Astrocyte (in vitro differentiated cells and primary cell): Measurements from ENCODE around the gene ZNF701. TPM values are rescaled to one million over a fixed set of nuclear protein-coding genes. Genes with fewer than 3 reads are reported as not detected.

Experiments used
- DNase-seq: peaks from one replicate; pipeline ENCODE4 v3.0.0-alpha.2; 2010; ENCODE audit warnings: low read depth
- FAIRE-seq: peaks from 2 replicates; lab custom pipeline; 2011; peaks lifted over from hg19 to GRCh38; lab: Jason Lieb, UNC
- H2AFZ ChIP-seq: 2 replicates; pipeline ENCODE4 v1.6.0; 2012; ENCODE audit warnings: low read depth, low read length, inconsistent platforms
- H3K27ac ChIP-seq: 2 replicates; pipeline ENCODE4 v1.5.1; 2011; ENCODE audit warnings: low read depth, low read length, inconsistent platforms
- H3K27me3 ChIP-seq: 2 replicates; pipeline ENCODE4 v1.6.0; 2011; ENCODE audit warnings: low read length, inconsistent platforms; ENCODE audit not compliant: insufficient read depth
- H3K36me3 ChIP-seq: 2 replicates; pipeline ENCODE4 v1.5.1; 2011; ENCODE audit warnings: low read length, inconsistent platforms; ENCODE audit not compliant: insufficient read depth
- H3K4me1 ChIP-seq: 2 replicates; pipeline ENCODE4 v1.5.1; 2011; ENCODE audit warnings: low read length, inconsistent platforms; ENCODE audit not compliant: insufficient read depth
- H3K4me2 ChIP-seq: 2 replicates; pipeline ENCODE4 v1.6.0; 2012; ENCODE audit warnings: low read length, inconsistent platforms
- H3K4me3 ChIP-seq: 2 replicates; pipeline ENCODE4 v1.5.1; 2011; ENCODE audit warnings: low read depth, mild to moderate bottlenecking, low read length, inconsistent platforms; ENCODE audit not compliant: insufficient read depth
- H3K79me2 ChIP-seq: 2 replicates; pipeline ENCODE4 v1.6.0; 2012; ENCODE audit warnings: mild to moderate bottlenecking, low read length, inconsistent platforms; ENCODE audit not compliant: insufficient read depth
- H3K9ac ChIP-seq: 2 replicates; pipeline ENCODE4 v1.6.0; 2012; ENCODE audit warnings: mild to moderate bottlenecking, low read length, inconsistent platforms
- H3K9me3 ChIP-seq: 2 replicates; pipeline ENCODE4 v1.5.1; 2012; ENCODE audit warnings: low read depth, mild to moderate bottlenecking, low read length, inconsistent platforms; ENCODE audit not compliant: insufficient read depth
- H4K20me1 ChIP-seq: 2 replicates; pipeline ENCODE4 v1.6.0; 2012; ENCODE audit warnings: low read length, inconsistent platforms; ENCODE audit not compliant: insufficient read depth
- H3K27ac Mint-ChIP-seq: one replicate; pipeline ENCODE4 v1.8.0; 2021; ENCODE audit warnings: mild to moderate bottlenecking, mixed read lengths; ENCODE audit not compliant: unreplicated experiment
- H3K27me3 Mint-ChIP-seq: one replicate; pipeline ENCODE4 v1.8.0; 2021; ENCODE audit warnings: low read depth, mixed read lengths; ENCODE audit not compliant: unreplicated experiment
- H3K36me3 Mint-ChIP-seq: one replicate; pipeline ENCODE4 v1.8.0; 2021; ENCODE audit warnings: low read depth, mixed read lengths; ENCODE audit not compliant: unreplicated experiment
- H3K4me1 Mint-ChIP-seq: one replicate; pipeline ENCODE4 v1.8.0; 2021; ENCODE audit warnings: low read depth, mixed read lengths; ENCODE audit not compliant: unreplicated experiment
- H3K4me3 Mint-ChIP-seq: one replicate; pipeline ENCODE4 v1.8.0; 2021; ENCODE audit warnings: mild to moderate bottlenecking, moderate library complexity, mixed read lengths; ENCODE audit not compliant: unreplicated experiment
- H3K9me3 Mint-ChIP-seq: one replicate; pipeline ENCODE4 v1.8.0; 2021; ENCODE audit warnings: mild to moderate bottlenecking, mixed read lengths; ENCODE audit not compliant: unreplicated experiment
- EZH2 ChIP-seq: IDR thresholded peaks from 2 replicates; pipeline ENCODE4 v1.6.1; 2012; ENCODE audit warnings: mild to moderate bottlenecking, low read length, inconsistent platforms; ENCODE audit not compliant: insufficient read depth
- total RNA-seq: library from RNA; stranded (reverse); gene quantifications from 2 replicates; pipeline ENCODE4 v1.2.1, GENCODE V29; 2021
- TF ChIP-seq, protein P1 (sequence below): IDR thresholded peaks from 2 replicates; pipeline ENCODE4 v1.5.1; 2011; ENCODE audit warnings: low read depth, mild to moderate bottlenecking, inconsistent platforms, low read length, moderate library complexity; ENCODE audit not compliant: insufficient read depth

The ZNF701 gene
- total RNA-seq, 1 donor from 2014 or later: 15.6 TPM

DNA sequence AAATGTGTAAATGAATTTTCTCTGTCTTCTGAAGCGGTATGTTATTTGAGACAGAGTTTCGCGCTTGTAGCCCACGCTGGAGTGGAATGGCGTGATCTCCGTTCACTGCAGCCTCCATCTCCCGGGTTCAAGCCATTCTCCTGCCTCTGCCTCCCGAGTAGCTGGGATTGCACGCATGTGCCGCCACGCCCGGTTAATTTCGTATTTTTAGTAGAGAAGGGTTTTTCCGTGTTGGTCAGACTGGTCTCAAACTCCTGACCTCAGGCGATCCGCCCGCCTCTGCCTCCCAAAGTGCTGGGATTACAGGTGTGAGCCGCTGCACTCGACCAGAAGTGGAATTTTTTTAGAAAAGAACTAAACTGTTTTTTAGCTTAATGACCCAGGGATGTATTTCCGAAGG is 46.0 kb upstream of the ZNF701 start:
- no peaks in the 10 kb centered on the region for H4K20me1 ChIP-seq
- H3K79me2 ChIP-seq: peaks cover 8% of the 10 kb centered on the region
- FAIRE-seq (no peak), DNase-seq (no peak)
- Mint-ChIP-seq H3K4me3 (no peak overlapping the region), H3K27ac (no peak overlapping the region), H3K27me3 (no peaks in the 10 kb centered on the region), H3K4me1 (peaks cover 3% of the 10 kb centered on the region), H3K36me3 (peaks cover 3% of the 10 kb centered on the region), H3K9me3 (peaks cover 26% of the 10 kb centered on the region)
- no peak overlapping the region for H3K4me3 ChIP-seq
- no peak overlapping the region for H3K27ac ChIP-seq
- TF ChIP-seq EZH2: no peak
- TF ChIP-seq, protein P1, sequence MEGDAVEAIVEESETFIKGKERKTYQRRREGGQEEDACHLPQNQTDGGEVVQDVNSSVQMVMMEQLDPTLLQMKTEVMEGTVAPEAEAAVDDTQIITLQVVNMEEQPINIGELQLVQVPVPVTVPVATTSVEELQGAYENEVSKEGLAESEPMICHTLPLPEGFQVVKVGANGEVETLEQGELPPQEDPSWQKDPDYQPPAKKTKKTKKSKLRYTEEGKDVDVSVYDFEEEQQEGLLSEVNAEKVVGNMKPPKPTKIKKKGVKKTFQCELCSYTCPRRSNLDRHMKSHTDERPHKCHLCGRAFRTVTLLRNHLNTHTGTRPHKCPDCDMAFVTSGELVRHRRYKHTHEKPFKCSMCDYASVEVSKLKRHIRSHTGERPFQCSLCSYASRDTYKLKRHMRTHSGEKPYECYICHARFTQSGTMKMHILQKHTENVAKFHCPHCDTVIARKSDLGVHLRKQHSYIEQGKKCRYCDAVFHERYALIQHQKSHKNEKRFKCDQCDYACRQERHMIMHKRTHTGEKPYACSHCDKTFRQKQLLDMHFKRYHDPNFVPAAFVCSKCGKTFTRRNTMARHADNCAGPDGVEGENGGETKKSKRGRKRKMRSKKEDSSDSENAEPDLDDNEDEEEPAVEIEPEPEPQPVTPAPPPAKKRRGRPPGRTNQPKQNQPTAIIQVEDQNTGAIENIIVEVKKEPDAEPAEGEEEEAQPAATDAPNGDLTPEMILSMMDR: no peak
- peaks cover 3% of the 10 kb centered on the region for H3K9me3 ChIP-seq
- H3K4me1 ChIP-seq: no peaks in the 10 kb centered on the region
- no peaks in the 10 kb centered on the region for H3K27me3 ChIP-seq
- H2AFZ ChIP-seq: no peak overlapping the region
- no peak overlapping the region for H3K4me2 ChIP-seq
- H3K36me3 ChIP-seq: no peaks in the 10 kb centered on the region
- no peak overlapping the region for H3K9ac ChIP-seq

DNA sequence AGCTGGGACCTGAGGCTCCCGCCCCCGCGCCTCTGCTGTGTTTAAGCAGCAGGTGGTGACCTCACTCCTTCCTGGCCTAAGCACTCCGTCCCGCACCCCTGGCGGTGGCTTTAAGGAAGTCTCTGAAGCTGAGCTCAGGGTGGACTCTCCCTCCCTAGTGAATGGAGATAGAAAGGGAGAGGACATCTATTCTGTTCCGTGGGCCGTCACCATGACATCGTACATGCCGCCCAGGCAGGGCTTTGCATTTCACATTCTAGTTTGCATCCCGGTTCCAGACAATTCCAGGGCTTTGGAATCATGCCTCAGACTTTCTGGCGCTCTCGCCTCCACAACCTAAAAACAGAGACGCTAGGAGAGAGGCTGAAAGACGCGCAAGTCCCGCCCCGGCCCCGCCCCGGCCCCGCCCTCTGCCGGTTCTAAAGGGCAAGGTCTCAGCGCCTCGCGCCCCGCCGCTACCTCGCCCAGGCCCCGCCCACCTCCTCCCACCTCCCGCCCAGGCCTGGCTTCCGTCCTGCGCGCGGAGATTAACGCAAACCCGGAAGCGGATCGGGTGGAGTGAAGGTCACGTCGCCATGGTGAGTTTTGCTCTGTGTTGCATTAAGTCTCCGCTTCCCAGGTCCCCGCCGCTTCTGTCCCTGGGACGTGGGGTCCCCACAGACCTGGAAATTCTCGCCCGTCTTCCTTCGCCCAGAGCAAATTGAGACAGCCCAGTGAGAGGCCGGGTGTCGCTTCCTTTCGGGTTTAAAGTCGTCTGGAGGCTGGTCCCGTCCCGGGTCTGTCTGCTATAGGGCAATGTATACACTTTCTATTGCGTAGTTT is 42.7 kb upstream of the ZNF701 start, which contains the start of gene ZNF808:
ZNF808 (plus strand) TSS at position 535 of the 822 bp plus-strand sequence. CDS start 15,617 bp downstream, outside the sequence.
- FAIRE-seq: no peak
- peak; percentile 88 for DNase-seq

More for the DNA sequence above, 42.7 kb upstream of the ZNF701 start, which contains the start of gene ZNF808:
- peak within 1 kb of the TSS; percentile 84 for H3K9ac ChIP-seq
- no peaks in the 10 kb centered on the region for H3K9me3 ChIP-seq
- H4K20me1 ChIP-seq: no peaks in the 10 kb centered on the region
- no peaks in the 10 kb centered on the region for H3K4me1 ChIP-seq
- TF ChIP-seq, protein P1: peak; percentile 35
- no peak for TF ChIP-seq EZH2
- H3K4me3 ChIP-seq: peak within 1 kb of the TSS; percentile 80
- Mint-ChIP-seq H3K9me3 (peaks cover 12% of the 10 kb centered on the region), H3K4me1 (peaks cover 3% of the 10 kb centered on the region), H3K27ac (peak within 1 kb of the TSS; percentile 98), H3K27me3 (no peaks in the 10 kb centered on the region), H3K4me3 (peak within 1 kb of the TSS; percentile 98), H3K36me3 (peaks cover 3% of the 10 kb centered on the region)
- peak within 1 kb of the TSS; percentile 97 for H3K4me2 ChIP-seq
- H3K79me2 ChIP-seq: peaks cover 12% of the 10 kb centered on the region
- peak within 1 kb of the TSS; percentile 98 for H2AFZ ChIP-seq
- H3K27ac ChIP-seq: peak within 1 kb of the TSS; percentile 54
- H3K36me3 ChIP-seq: no peaks in the 10 kb centered on the region
- H3K27me3 ChIP-seq: no peaks in the 10 kb centered on the region
